IMR-90 (cell line): Measurements from ENCODE around the gene DDX20. TPM values are rescaled to one million over a fixed set of nuclear protein-coding genes. Genes with fewer than 3 reads are reported as not detected.

Source experiments
- ATAC-seq: fragments of 200-7000 bp; cut with Tn5 transposase; 2 replicates; pipeline ENCODE4 v1.9.1; 2020; ENCODE audit warnings: low read depth, mild to moderate bottlenecking, moderate library complexity
- BruUV-seq: library from RNA; stranded (reverse); fragments of 400-500 nt; replicated peaks from 2 replicates; lab custom pipeline; 2021; lab: Mats Ljungman, UMichigan
- CTCF ChIA-PET: fragments of 300-600 bp; formaldehyde crosslinking; extraction: SDS; loops from one replicate; lab custom pipeline; 2021; ENCODE audit warnings: antibody characterized with exemption; lab: Yijun Ruan, JAX
- POLR2A ChIA-PET: fragments of 300-600 bp; sonication (Branson Sonifier 250); formaldehyde crosslinking; loops from one replicate; lab custom pipeline; 2022; ENCODE audit warnings: antibody characterized with exemption; ENCODE audit not compliant: unreplicated experiment; lab: Charles Lee
- DNase-seq: peaks from one replicate; pipeline ENCODE4 v3.0.0; 2013
- H2AFZ ChIP-seq: replicated peaks from 2 replicates; pipeline ENCODE3; 2013; ENCODE audit warnings: low read length, mild to moderate bottlenecking; ENCODE audit not compliant: poor library complexity
- H2AK5ac ChIP-seq: 2 replicates; pipeline ENCODE4 v1.6.1; 2013; ENCODE audit warnings: low read depth, low read length, inconsistent platforms
- H2AK9ac ChIP-seq: replicated peaks from 2 replicates; pipeline ENCODE3; 2013; ENCODE audit warnings: mild to moderate bottlenecking, low read depth, low read length, moderate library complexity; ENCODE audit not compliant: poor library complexity
- H2BK120ac ChIP-seq: 2 replicates; pipeline ENCODE4 v1.6.1; 2013; ENCODE audit warnings: low read depth, low read length, inconsistent platforms
- H2BK15ac ChIP-seq: 3 replicates; pipeline ENCODE4 v1.6.1; 2013; ENCODE audit warnings: low read depth, low read length, inconsistent platforms
- H2BK20ac ChIP-seq: 2 replicates; pipeline ENCODE4 v1.6.1; 2013; ENCODE audit warnings: low read depth, mild to moderate bottlenecking, inconsistent platforms, low read length, moderate library complexity
- H2BK5ac ChIP-seq: 2 replicates; pipeline ENCODE4 v1.6.1; 2013; ENCODE audit warnings: mild to moderate bottlenecking, low read depth, low read length, inconsistent platforms; ENCODE audit not compliant: poor library complexity, severe bottlenecking
- H3K14ac ChIP-seq: replicated peaks from 2 replicates; pipeline ENCODE4 v1.6.1; 2013; ENCODE audit warnings: low read depth, low read length, inconsistent platforms
- H3K18ac ChIP-seq: 2 replicates; pipeline ENCODE4 v1.6.1; 2013; ENCODE audit warnings: low read depth, low read length, control low read depth
- H3K23ac ChIP-seq: 2 replicates; pipeline ENCODE4 v1.6.1; 2013; ENCODE audit warnings: low read depth, low read length, inconsistent platforms
- H3K27ac ChIP-seq: 2 replicates; pipeline ENCODE4 v1.5.1; 2013; ENCODE audit warnings: mild to moderate bottlenecking, control low read depth, low read length; ENCODE audit not compliant: insufficient read depth
- H3K27me3 ChIP-seq: 2 replicates; pipeline ENCODE4 v1.6.1; 2013; ENCODE audit warnings: low read length; ENCODE audit not compliant: control insufficient read depth, insufficient read depth
- H3K36me3 ChIP-seq: 2 replicates; pipeline ENCODE4 v1.6.1; 2013; ENCODE audit warnings: low read length, mixed read lengths; ENCODE audit not compliant: control insufficient read depth, insufficient read depth
- H3K4ac ChIP-seq: 2 replicates; pipeline ENCODE4 v1.6.1; 2013; ENCODE audit warnings: low read depth, low read length, inconsistent platforms
- H3K4me1 ChIP-seq: 2 replicates; pipeline ENCODE4 v1.6.1; 2013; ENCODE audit warnings: low read length, mixed read lengths; ENCODE audit not compliant: control insufficient read depth, insufficient read depth
- H3K4me2 ChIP-seq: 2 replicates; pipeline ENCODE4 v1.6.1; 2013; ENCODE audit warnings: low read depth, mild to moderate bottlenecking, control low read depth, low read length, moderate library complexity
- H3K4me3 ChIP-seq: 2 replicates; pipeline ENCODE4 v1.5.1; 2013; ENCODE audit warnings: low read depth, mild to moderate bottlenecking, control low read depth, low read length, moderate library complexity; ENCODE audit not compliant: insufficient read depth
- H3K56ac ChIP-seq: 2 replicates; pipeline ENCODE4 v1.6.1; 2013; ENCODE audit warnings: low read length, inconsistent platforms; ENCODE audit not compliant: insufficient read depth; ENCODE audit errors: extremely low read depth
- H3K79me1 ChIP-seq, 2 experiments: 2 replicates each; pipeline ENCODE4 v1.6.1; 2013; ENCODE audit warnings: low read length in 2 of 2, inconsistent platforms in 1 of 2, low read depth in 1 of 2
- H3K9ac ChIP-seq: 2 replicates; pipeline ENCODE4 v1.6.1; 2013; ENCODE audit warnings: low read depth, low read length, control low read depth
- H3K9me1 ChIP-seq: 2 replicates; pipeline ENCODE4 v1.6.1; 2013; ENCODE audit warnings: low read length, inconsistent platforms; ENCODE audit not compliant: insufficient read depth
- H3K9me3 ChIP-seq: 2 replicates; pipeline ENCODE4 v1.6.1; 2013; ENCODE audit warnings: low read length; ENCODE audit not compliant: control insufficient read depth, insufficient read depth
- H4K20me1 ChIP-seq: 2 replicates; pipeline ENCODE4 v1.6.1; 2013; ENCODE audit warnings: low read length, inconsistent platforms; ENCODE audit not compliant: insufficient read depth
- H4K5ac ChIP-seq: 2 replicates; pipeline ENCODE4 v1.6.1; 2013; ENCODE audit warnings: mild to moderate bottlenecking, low read depth, low read length, control low read depth
- H4K8ac ChIP-seq, 2 experiments: 2 replicates each; pipeline ENCODE4 v1.6.1; 2013; ENCODE audit warnings: low read depth in 2 of 2, low read length in 2 of 2, control low read depth in 1 of 2, inconsistent platforms in 1 of 2
- H4K91ac ChIP-seq: 2 replicates; pipeline ENCODE4 v1.6.1; 2013; ENCODE audit warnings: low read depth, low read length, inconsistent platforms; ENCODE audit not compliant: insufficient read depth
- NFE2L2 ChIP-seq: fragments of 150-350 bp; IDR thresholded peaks from 2 replicates; pipeline ENCODE4 v1.6.1; 2016; ENCODE audit warnings: low read depth, mild to moderate bottlenecking, low read length
- RCOR1 ChIP-seq: IDR thresholded peaks from 2 replicates; pipeline ENCODE4 v1.6.1; 2012; ENCODE audit warnings: mild to moderate bottlenecking, low read length, improper control_type of control experiment; ENCODE audit not compliant: insufficient replicate concordance
- WGBS, 2 experiments: methylation state at CpG; one replicate each; pipeline versions ENCODE4 v1.1.5 to v1.1.7; 2013; ENCODE audit warnings: missing lambda C conversion rate in 2 of 2; ENCODE audit not compliant: insufficient read length in 1 of 2; ENCODE audit errors: extremely low coverage in 2 of 2; 5-methylcytosine and 5-hydroxymethylcytosine counted together
- dilution Hi-C: fragments of 300-500 bp; cut with HindIII; formaldehyde crosslinking; loops from one replicate; pipeline ENCODE4 v1.14.3; 2018; ENCODE audit warnings: low sequenced_read_pairs; ENCODE audit not compliant: unreplicated experiment
- in situ Hi-C: fragments of 300-500 bp; cut with MboI; formaldehyde crosslinking; loops from 3 replicates; pipeline ENCODE4 v1.14.3; 2019; ENCODE audit warnings: low sequenced_read_pairs, inconsistent platforms, mixed read lengths
- intact Hi-C: fragments of 100-400 bp; cut with micrococcal nuclease; formaldehyde crosslinking; loops from 2 replicates; pipeline ENCODE4 v1.10.0; 2022
- polyA plus RNA-seq, 3 experiments: library from polyadenylated mRNA; depleted of rRNA; stranded (reverse); fragments of >200 nt; gene quantifications; 2 replicates each; pipeline ENCODE4 v1.2.3, GENCODE V29; 2012; ENCODE audit warnings: low replicate concordance in 1 of 3
- total RNA-seq: library from RNA; depleted of rRNA; stranded (reverse); fragments of >200 nt; gene quantifications from 2 replicates; pipeline ENCODE4 v1.2.3, GENCODE V29; 2012

The DDX20 gene
- total and polyA plus RNA-seq, 2 of the 4 experiments (the other 2 are of a cell fraction): 5.7 to 10.9 TPM

- peaks cover 21% of the 10 kb centered on the region for H3K9me1 ChIP-seq
- no peak overlapping the region for H2AK9ac ChIP-seq
- dilution Hi-C loops: no loop called here
- peaks cover 12% of the 10 kb centered on the region for H3K4me1 ChIP-seq
- no peak overlapping the region for H3K23ac ChIP-seq
- whole genome bisulfite sequencing, 2 experiments: 70% methylated on average over 2 of the region's 5 CpGs; no CpG with 5 or more reads in 1 of the 2 experiments
- no peak overlapping the region for H2BK5ac ChIP-seq
- no peak for DNase-seq
- no peak overlapping the region for H3K18ac ChIP-seq
- H4K20me1 ChIP-seq: peaks cover 4% of the 10 kb centered on the region; the same call in 1 of the 2 replicates
- H3K9me3 ChIP-seq: no peaks in the 10 kb centered on the region
- no peak overlapping the region for H2AK5ac ChIP-seq
- in situ Hi-C loops: no loop called here
- no peaks in the 10 kb centered on the region for H3K27me3 ChIP-seq
- ATAC-seq: no peak; the same call in 1 of the 2 replicates
- H3K4ac ChIP-seq: no peak overlapping the region
- no peak overlapping the region for H3K4me2 ChIP-seq
- H3K79me1 ChIP-seq: peaks cover 0 to 7% of the 10 kb centered on the region in 2 experiments; a peak in 2 of 4 replicates
- no peak overlapping the region for H4K5ac ChIP-seq
- H3K56ac ChIP-seq: no peak overlapping the region
- H2BK15ac ChIP-seq: no peak overlapping the region
- no peak overlapping the region for H2AFZ ChIP-seq
- H3K36me3 ChIP-seq: peaks cover 5% of the 10 kb centered on the region; the same call in 1 of the 2 replicates
- H3K4me3 ChIP-seq: no peak overlapping the region
- H4K8ac ChIP-seq: no peak overlapping the region
- POLR2A ChIA-PET: no interaction called here
- H3K9ac ChIP-seq: no peak overlapping the region
- 0 out of 2 replicates have a peak overlapping the region, but pooled peaks have one; percentile 16 for H4K91ac ChIP-seq
- no peak overlapping the region for H3K14ac ChIP-seq
- no TSS peak for BruUV-seq
- no peak overlapping the region for H2BK120ac ChIP-seq
- no peak overlapping the region for H2BK20ac ChIP-seq
- CTCF ChIA-PET: interaction anchor here (0.6 kb wide), 1 partner anchor 260 kb away, joined by 3 read pairs; no protein-coding TSS in a partner anchor
- intact Hi-C loops: no loop called here
- H3K27ac ChIP-seq: no peak overlapping the region
- no peak for TF ChIP-seq NFE2L2
- no peak for TF ChIP-seq RCOR1
Observed at GRCh38 chr1:111725192-111725591, 30.5 kb upstream of the DDX20 start.
